GM23248 (cell line): ENCODE measurements around the gene CCDC102B. TPM values are rescaled to one million over a fixed set of nuclear protein-coding genes. Genes with fewer than 3 reads are reported as not detected.
A peak's percentile ranks its signal among the peaks of the same experiment; 100 is the strongest.

Experiments used
- DNase-seq: peaks from one replicate; pipeline ENCODE4 v3.0.0-alpha.2; 2015
- H2AFZ ChIP-seq: fragments of 200-600 bp; sonication (generic); 2 replicates; pipeline ENCODE4 v1.6.1; 2016; ENCODE audit warnings: antibody characterized with exemption
- H3F3A ChIP-seq: fragments of 200-600 bp; sonication (generic); 2 replicates; pipeline ENCODE4 v1.6.1; 2016; ENCODE audit warnings: mild to moderate bottlenecking, antibody characterized with exemption, mixed run types; ENCODE audit not compliant: insufficient read depth
- H3K27ac ChIP-seq: fragments of 200-600 bp; sonication (generic); 2 replicates; pipeline ENCODE4 v1.5.1; 2016; ENCODE audit warnings: mild to moderate bottlenecking
- H3K27me3 ChIP-seq: fragments of 200-600 bp; sonication (generic); replicated peaks from 2 replicates; pipeline ENCODE4 v1.6.1; 2016; ENCODE audit warnings: mild to moderate bottlenecking; ENCODE audit not compliant: insufficient read depth
- H3K36me3 ChIP-seq: fragments of 200-600 bp; sonication (generic); 2 replicates; pipeline ENCODE4 v1.6.1; 2016; ENCODE audit warnings: low read depth, mild to moderate bottlenecking
- H3K4me1 ChIP-seq: fragments of 200-600 bp; sonication (generic); 2 replicates; pipeline ENCODE4 v1.6.1; 2016; ENCODE audit warnings: mild to moderate bottlenecking; ENCODE audit not compliant: insufficient read depth
- H3K4me2 ChIP-seq: fragments of 200-600 bp; sonication (generic); one replicate; pipeline ENCODE4 v1.6.1; 2016; ENCODE audit warnings: mild to moderate bottlenecking; ENCODE audit not compliant: unreplicated experiment
- H3K4me3 ChIP-seq: fragments of 200-600 bp; sonication (generic); 2 replicates; pipeline ENCODE4 v1.5.1; 2016; ENCODE audit warnings: mild to moderate bottlenecking
- H3K79me2 ChIP-seq: fragments of 200-600 bp; sonication (generic); 2 replicates; pipeline ENCODE4 v1.6.1; 2016; ENCODE audit warnings: mild to moderate bottlenecking; ENCODE audit not compliant: insufficient read depth
- H3K9ac ChIP-seq: fragments of 200-600 bp; sonication (generic); 2 replicates; pipeline ENCODE4 v1.6.1; 2016; ENCODE audit warnings: mild to moderate bottlenecking
- H3K9me2 ChIP-seq: fragments of 200-600 bp; sonication (generic); 2 replicates; pipeline ENCODE4 v1.6.1; 2016; ENCODE audit warnings: mixed run types, mild to moderate bottlenecking, moderate library complexity; ENCODE audit not compliant: insufficient read depth
- H3K9me3 ChIP-seq: fragments of 200-600 bp; sonication (generic); one replicate; pipeline ENCODE4 v1.6.1; 2017; ENCODE audit warnings: low read depth
- H4K20me1 ChIP-seq: fragments of 200-600 bp; sonication (generic); 2 replicates; pipeline ENCODE4 v1.6.0; 2016; ENCODE audit not compliant: insufficient read depth
- EZH2 ChIP-seq: fragments of 200-600 bp; sonication (generic); IDR thresholded peaks from 2 replicates; pipeline ENCODE4 v1.6.1; 2018; ENCODE audit warnings: antibody characterized with exemption, mild to moderate bottlenecking; ENCODE audit not compliant: insufficient read depth, poor library complexity, severe bottlenecking
- EZH2phosphoT487 ChIP-seq: fragments of 200-600 bp; sonication (generic); IDR thresholded peaks from 2 replicates; pipeline ENCODE4 v1.6.1; 2018; ENCODE audit warnings: antibody characterized with exemption, moderate library complexity, mild to moderate bottlenecking, low read depth; ENCODE audit not compliant: insufficient read depth
- WGBS, 2 experiments: methylation state at CpG; one replicate each; pipeline ENCODE4 v1.1.6; 2015 to 2017; ENCODE audit warnings: low lambda C conversion rate in 2 of 2, low coverage in 1 of 2; ENCODE audit errors: missing lambda C conversion rate in 2 of 2; 5-methylcytosine and 5-hydroxymethylcytosine counted together
- in situ Hi-C: fragments of 300-500 bp; cut with MboI; formaldehyde crosslinking; loops from 2 replicates; pipeline ENCODE4 v1.15.0; 2020
- polyA plus RNA-seq: library from polyadenylated mRNA; unstranded; fragments of >200 nt; fragmentation: Nextera tagmentation; extraction: Ambion mirVana; gene quantifications from 2 replicates; pipeline ENCODE4 v1.2.1, GENCODE V29; 2016
- total RNA-seq: library from RNA; depleted of rRNA; stranded (reverse); fragments of >200 nt; shearing (Covaris generic); gene quantifications from 2 replicates; pipeline ENCODE4 v1.2.3, GENCODE V29; 2014

CCDC102B gene
- total and polyA plus RNA-seq, 2 experiments from 2014 or later = 1.7 to 3.2 TPM

- TF ChIP-seq EZH2 (no peak), EZH2phosphoT487 (no peak)
- WGBS, 2 experiments = 68 to 72% methylated on average over 5 of the region's 5 CpGs
These were observed 118.9 kb downstream of the CCDC102B start for GRCh38 chr18:68916734-68917133.

GRCh38 chr18:68918216-68918615, 120.3 kb downstream of the CCDC102B start:
- Histone ChIP-seq H3K4me3 (no peak overlapping the region), H3K9me3 (no peaks in the 10 kb centered on the region), H2AFZ (no peak overlapping the region), H3K79me2 (no peaks in the 10 kb centered on the region), H3K27ac (no peak overlapping the region), H3K4me1 (no peaks in the 10 kb centered on the region), H4K20me1 (no peaks in the 10 kb centered on the region), H3F3A (no peaks in the 10 kb centered on the region), H3K36me3 (no peaks in the 10 kb centered on the region), H3K4me2 (no peak overlapping the region), H3K9ac (no peak overlapping the region), H3K9me2 (no peaks in the 10 kb centered on the region), H3K27me3 (no peaks in the 10 kb centered on the region)
- no peak for TF ChIP-seq EZH2
- no peak for TF ChIP-seq EZH2phosphoT487
- in situ Hi-C loops = no loop called here
- 92 to 94% methylated on average over 3 of the region's 3 CpGs for WGBS, 2 experiments
- no peak for DNase-seq

More at GRCh38 chr18:68916734-68917133, 118.9 kb downstream of the CCDC102B start:
- peak; percentile 2 for DNase-seq
- no peak overlapping the region for H3K9ac ChIP-seq
- H3K4me2 ChIP-seq = no peak overlapping the region
- H3K79me2 ChIP-seq = no peaks in the 10 kb centered on the region
- no peaks in the 10 kb centered on the region for H3K36me3 ChIP-seq
- H4K20me1 ChIP-seq = no peaks in the 10 kb centered on the region
- in situ Hi-C loops = no loop called here
- no peak overlapping the region for H3K4me3 ChIP-seq
- H3F3A ChIP-seq = no peaks in the 10 kb centered on the region
- no peak overlapping the region for H2AFZ ChIP-seq
- H3K27ac ChIP-seq = no peak overlapping the region
- no peaks in the 10 kb centered on the region for H3K9me2 ChIP-seq
- no peaks in the 10 kb centered on the region for H3K9me3 ChIP-seq
- no peaks in the 10 kb centered on the region for H3K27me3 ChIP-seq
- no peaks in the 10 kb centered on the region for H3K4me1 ChIP-seq

- no peaks in the 10 kb centered on the region for H3K79me2 ChIP-seq
- H3K9me2 ChIP-seq = no peaks in the 10 kb centered on the region
- no peaks in the 10 kb centered on the region for H3F3A ChIP-seq
- TF ChIP-seq EZH2 (no peak), EZH2phosphoT487 (no peak)
- no peak overlapping the region for H2AFZ ChIP-seq
- no peaks in the 10 kb centered on the region for H3K4me1 ChIP-seq
- H4K20me1 ChIP-seq = no peaks in the 10 kb centered on the region
- H3K4me3 ChIP-seq = no peak overlapping the region
- no peaks in the 10 kb centered on the region for H3K27me3 ChIP-seq
- H3K36me3 ChIP-seq = no peaks in the 10 kb centered on the region
- WGBS, 2 experiments = 69 to 70% methylated on average over 2 of the region's 2 CpGs
- no peak overlapping the region for H3K27ac ChIP-seq
- H3K4me2 ChIP-seq = no peak overlapping the region
- in situ Hi-C loops = no loop called here
- H3K9me3 ChIP-seq = no peaks in the 10 kb centered on the region
- H3K9ac ChIP-seq = no peak overlapping the region
- DNase-seq = no peak
These were observed 122.0 kb downstream of the CCDC102B start for GRCh38 chr18:68919900-68920299.

- H4K20me1 ChIP-seq = no peaks in the 10 kb centered on the region
- 67 to 77% methylated on average over 3 of the region's 3 CpGs for WGBS, 2 experiments
- no peaks in the 10 kb centered on the region for H3K79me2 ChIP-seq
- no peaks in the 10 kb centered on the region for H3F3A ChIP-seq
- H3K4me2 ChIP-seq = no peak overlapping the region
- H2AFZ ChIP-seq = no peak overlapping the region
- no peaks in the 10 kb centered on the region for H3K9me2 ChIP-seq
- no peaks in the 10 kb centered on the region for H3K36me3 ChIP-seq
- H3K27ac ChIP-seq = no peak overlapping the region
- H3K9ac ChIP-seq = no peak overlapping the region
- in situ Hi-C loops = no loop called here
- H3K9me3 ChIP-seq = no peaks in the 10 kb centered on the region
- DNase-seq = no peak
- H3K4me3 ChIP-seq = no peak overlapping the region
- no peaks in the 10 kb centered on the region for H3K27me3 ChIP-seq
- TF ChIP-seq EZH2phosphoT487 (no peak), EZH2 (no peak)
- no peaks in the 10 kb centered on the region for H3K4me1 ChIP-seq
These were observed 124.5 kb downstream of the CCDC102B start for GRCh38 chr18:68922392-68922791.

GRCh38 chr18:68925268-68925667, 127.4 kb downstream of the CCDC102B start:
- Histone ChIP-seq H3K27me3 (no peaks in the 10 kb centered on the region), H3K9ac (no peak overlapping the region), H3K4me1 (no peaks in the 10 kb centered on the region), H3K4me2 (no peak overlapping the region), H3K27ac (no peak overlapping the region), H3K36me3 (no peaks in the 10 kb centered on the region), H4K20me1 (no peaks in the 10 kb centered on the region), H3K4me3 (no peak overlapping the region), H3K79me2 (no peaks in the 10 kb centered on the region), H3K9me2 (no peaks in the 10 kb centered on the region), H2AFZ (no peak overlapping the region), H3K9me3 (no peaks in the 10 kb centered on the region), H3F3A (no peaks in the 10 kb centered on the region)
- TF ChIP-seq EZH2phosphoT487 = no peak
- no peak for TF ChIP-seq EZH2
- in situ Hi-C loops = no loop called here
- 0 to 7% methylated on average over 1 of the region's 1 CpG for WGBS, 2 experiments
- DNase-seq = peak; percentile 23
